Natural killer cell (primary cell): Measurements from ENCODE around the gene TCF25. TPM values are rescaled to one million over a fixed set of nuclear protein-coding genes. Genes with fewer than 3 reads are reported as not detected.

ENCODE experiments used
- ATAC-seq, 3 donors: fragments of 150-1000 bp in 2 of 3; fragments of 200-7000 bp in 1 of 3; cut with Tn5 transposase; 1 replicate in 1 of 3; 2 replicates in 2 of 3; pipeline ENCODE4 v1.10.0; 2021; ENCODE audit warnings: mild to moderate bottlenecking in 2 of 3, moderate library complexity in 2 of 3
- DNase-seq, 2 donors: peaks; one replicate each; pipeline versions ENCODE4 v3.0.0 to v3.0.0-alpha.2; 2013 to 2021; ENCODE audit warnings: mixed read lengths in 1 of 2
- H3K27ac ChIP-seq: one replicate; pipeline ENCODE4 v1.5.1; 2013; ENCODE audit warnings: mild to moderate bottlenecking, low read length
- H3K27me3 ChIP-seq: one replicate; pipeline ENCODE4 v1.6.1; 2013; ENCODE audit warnings: low read length; ENCODE audit not compliant: control insufficient read depth, insufficient read depth
- H3K36me3 ChIP-seq: one replicate; pipeline ENCODE4 v1.6.1; 2013; ENCODE audit warnings: low read length; ENCODE audit not compliant: control insufficient read depth, insufficient read depth
- H3K4me1 ChIP-seq: one replicate; pipeline ENCODE4 v1.6.1; 2013; ENCODE audit warnings: low read length; ENCODE audit not compliant: control insufficient read depth, insufficient read depth
- H3K4me3 ChIP-seq: one replicate; pipeline ENCODE4 v1.5.1; 2013; ENCODE audit warnings: low read length
- H3K9me3 ChIP-seq: one replicate; pipeline ENCODE4 v1.6.1; 2013; ENCODE audit warnings: low read length; ENCODE audit not compliant: control insufficient read depth, insufficient read depth
- H3K27ac Mint-ChIP-seq, 2 donors: one replicate each; pipeline ENCODE4 v1.8.0; 2022; ENCODE audit warnings: mild to moderate bottlenecking in 2 of 2, mixed read lengths in 2 of 2, moderate library complexity in 1 of 2
- H3K27me3 Mint-ChIP-seq, 2 donors: one replicate each; pipeline ENCODE4 v1.8.0; 2022; ENCODE audit warnings: low read depth in 2 of 2, mixed read lengths in 2 of 2
- H3K36me3 Mint-ChIP-seq: one replicate; pipeline ENCODE4 v1.8.0; 2022; ENCODE audit warnings: mixed read lengths
- H3K4me1 Mint-ChIP-seq, 2 donors: one replicate each; pipeline ENCODE4 v1.8.0; 2022; ENCODE audit warnings: mixed read lengths in 2 of 2
- H3K4me3 Mint-ChIP-seq: one replicate; pipeline ENCODE4 v1.8.0; 2022; ENCODE audit warnings: mild to moderate bottlenecking, moderate library complexity, mixed read lengths
- H3K9me3 Mint-ChIP-seq, 2 donors: one replicate each; pipeline ENCODE4 v1.8.0; 2022; ENCODE audit warnings: mixed read lengths in 2 of 2
- WGBS: methylation state at CpG from one replicate; pipeline ENCODE4 v1.1.7; 2013; ENCODE audit warnings: missing lambda C conversion rate; ENCODE audit not compliant: insufficient coverage; 5-methylcytosine and 5-hydroxymethylcytosine counted together
- intact Hi-C: fragments of 100-400 bp; cut with micrococcal nuclease; formaldehyde crosslinking; loops from one replicate; pipeline ENCODE4 v1.14.2; 2022
- total RNA-seq, 4 donors: library from RNA; stranded (reverse); fragments of 120-200 nt in 1 of 4; gene quantifications; one replicate each; pipeline versions ENCODE4 v1.2.3 to v1.2.4, GENCODE V29; 2013 to 2022
- TF ChIP-seq, protein P1 (sequence below): fragments of 200-600 bp; IDR thresholded peaks from one replicate; pipeline ENCODE4 v1.8.0; 2022; ENCODE audit warnings: antibody characterized with exemption

The TCF25 gene
- total RNA-seq, 3 donors from 2014 or later (not counting 1 experiment from before 2014, with no cell fraction given), result 509 to 682 (median 567) TPM

GRCh38 chr16:89952049-89952448, 78.7 kb downstream of the TCF25 start:
- H3K27me3 Mint-ChIP-seq, result peaks cover 0 to 3% of the 10 kb centered on the region in 2 donors
- H3K36me3 ChIP-seq, result peaks cover 3% of the 10 kb centered on the region
- TF ChIP-seq, protein P1, sequence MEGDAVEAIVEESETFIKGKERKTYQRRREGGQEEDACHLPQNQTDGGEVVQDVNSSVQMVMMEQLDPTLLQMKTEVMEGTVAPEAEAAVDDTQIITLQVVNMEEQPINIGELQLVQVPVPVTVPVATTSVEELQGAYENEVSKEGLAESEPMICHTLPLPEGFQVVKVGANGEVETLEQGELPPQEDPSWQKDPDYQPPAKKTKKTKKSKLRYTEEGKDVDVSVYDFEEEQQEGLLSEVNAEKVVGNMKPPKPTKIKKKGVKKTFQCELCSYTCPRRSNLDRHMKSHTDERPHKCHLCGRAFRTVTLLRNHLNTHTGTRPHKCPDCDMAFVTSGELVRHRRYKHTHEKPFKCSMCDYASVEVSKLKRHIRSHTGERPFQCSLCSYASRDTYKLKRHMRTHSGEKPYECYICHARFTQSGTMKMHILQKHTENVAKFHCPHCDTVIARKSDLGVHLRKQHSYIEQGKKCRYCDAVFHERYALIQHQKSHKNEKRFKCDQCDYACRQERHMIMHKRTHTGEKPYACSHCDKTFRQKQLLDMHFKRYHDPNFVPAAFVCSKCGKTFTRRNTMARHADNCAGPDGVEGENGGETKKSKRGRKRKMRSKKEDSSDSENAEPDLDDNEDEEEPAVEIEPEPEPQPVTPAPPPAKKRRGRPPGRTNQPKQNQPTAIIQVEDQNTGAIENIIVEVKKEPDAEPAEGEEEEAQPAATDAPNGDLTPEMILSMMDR, result no peak
- no peaks in the 10 kb centered on the region for H3K36me3 Mint-ChIP-seq
- no peak overlapping the region for H3K27ac ChIP-seq
- no peaks in the 10 kb centered on the region for H3K9me3 ChIP-seq
- H3K4me3 ChIP-seq, result no peak overlapping the region
- H3K4me1 Mint-ChIP-seq, result peaks cover 15 to 17% of the 10 kb centered on the region in 2 donors
- intact Hi-C loops, result no loop called here
- ATAC-seq (no peak), DNase-seq (no peak)
- H3K4me1 ChIP-seq, result peaks cover 48% of the 10 kb centered on the region
- WGBS, result 94% methylated on average over 12 of the region's 12 CpGs
- no peak overlapping the region for H3K27ac Mint-ChIP-seq
- peaks cover 3% of the 10 kb centered on the region for H3K27me3 ChIP-seq
- no peaks in the 10 kb centered on the region for H3K9me3 Mint-ChIP-seq
- no peak overlapping the region for H3K4me3 Mint-ChIP-seq

DNA sequence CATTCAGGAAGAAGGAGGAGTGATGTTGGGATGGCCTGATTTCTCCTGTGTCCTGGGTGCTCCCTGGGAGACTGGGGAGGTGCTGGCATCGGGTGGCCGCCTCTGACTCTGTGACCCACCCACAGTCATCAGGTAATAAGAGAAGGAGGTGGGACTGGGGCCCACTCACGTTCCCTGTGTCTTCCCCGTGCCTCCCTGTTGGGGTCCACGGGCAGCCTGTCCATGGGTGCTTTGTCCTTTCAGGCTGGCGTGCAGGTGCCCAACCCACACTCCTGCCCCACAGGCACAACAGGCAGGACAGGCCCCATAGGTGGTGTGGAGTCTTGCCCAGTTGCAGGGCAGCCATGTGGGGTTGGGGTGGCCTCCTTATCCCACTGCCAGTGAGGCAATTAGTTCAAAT, 79.2 kb downstream of the TCF25 start:
- H3K27me3 ChIP-seq, result peaks cover 3% of the 10 kb centered on the region
- Mint-ChIP-seq H3K9me3 (no peaks in the 10 kb centered on the region), H3K27ac (no peak overlapping the region), H3K27me3 (peaks cover 0 to under 1% of the 10 kb centered on the region in 2 donors), H3K4me3 (no peak overlapping the region), H3K4me1 (peaks cover 14 to 16% of the 10 kb centered on the region in 2 donors), H3K36me3 (no peaks in the 10 kb centered on the region)
- TF ChIP-seq, protein P1, result no peak
- no peaks in the 10 kb centered on the region for H3K9me3 ChIP-seq
- H3K4me3 ChIP-seq, result no peak overlapping the region
- H3K4me1 ChIP-seq, result peaks cover 50% of the 10 kb centered on the region
- intact Hi-C loops, result no loop called here
- no peak overlapping the region for H3K27ac ChIP-seq
- DNase-seq, result no peak
- WGBS, result 94% methylated on average over 6 of the region's 6 CpGs
- peaks cover 3% of the 10 kb centered on the region for H3K36me3 ChIP-seq
- ATAC-seq, result no peak

- Histone ChIP-seq H3K27me3 (no peaks in the 10 kb centered on the region), H3K27ac (no peak overlapping the region), H3K4me3 (no peak overlapping the region), H3K9me3 (no peaks in the 10 kb centered on the region), H3K4me1 (peaks cover 42% of the 10 kb centered on the region), H3K36me3 (peaks cover 10% of the 10 kb centered on the region)
- no peak overlapping the region for H3K4me3 Mint-ChIP-seq
- no peaks in the 10 kb centered on the region for H3K9me3 Mint-ChIP-seq
- WGBS, result 50% methylated on average over 9 of the region's 11 CpGs
- peaks cover 5 to 9% of the 10 kb centered on the region in 2 donors for H3K4me1 Mint-ChIP-seq
- peaks cover under 1% of the 10 kb centered on the region for H3K36me3 Mint-ChIP-seq
- DNase-seq (no peak), ATAC-seq (no peak)
- TF ChIP-seq, protein P1, result no peak
- H3K27me3 Mint-ChIP-seq, result no peaks in the 10 kb centered on the region
- H3K27ac Mint-ChIP-seq, result no peak overlapping the region
- intact Hi-C loops, result no loop called here
These were observed 80.4 kb downstream of the TCF25 start for GRCh38 chr16:89953671-89954406.

DNA sequence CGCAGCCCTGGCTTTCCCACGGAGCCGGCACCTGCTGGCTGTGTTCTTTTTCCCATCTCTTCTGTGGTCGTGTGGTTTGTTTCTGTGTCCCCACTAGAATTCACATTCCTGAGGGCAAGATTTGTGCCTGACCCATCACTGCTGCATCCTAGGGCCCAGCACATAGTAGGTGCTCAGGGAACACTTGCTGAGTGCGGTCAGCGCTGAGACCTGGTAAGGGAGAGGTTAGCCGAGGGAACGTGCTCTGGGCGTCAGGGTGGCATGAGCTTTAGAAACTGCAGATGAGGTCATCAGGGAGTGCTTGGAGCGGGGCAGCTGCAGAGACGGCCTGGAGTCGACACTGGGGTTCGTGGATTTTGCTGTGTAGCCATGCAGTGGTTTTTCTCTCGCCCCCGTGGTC, 81.1 kb downstream of the TCF25 start:
- no peaks in the 10 kb centered on the region for H3K27me3 ChIP-seq
- H3K4me1 ChIP-seq, result peaks cover 38% of the 10 kb centered on the region
- 90% methylated on average over 15 of the region's 15 CpGs for WGBS
- TF ChIP-seq, protein P1, result no peak
- H3K27ac ChIP-seq, result no peak overlapping the region
- H3K4me1 Mint-ChIP-seq, result peaks cover 4 to 8% of the 10 kb centered on the region in 2 donors
- DNase-seq, result no peak
- H3K36me3 ChIP-seq, result peaks cover 12% of the 10 kb centered on the region
- peaks cover 7% of the 10 kb centered on the region for H3K36me3 Mint-ChIP-seq
- H3K9me3 Mint-ChIP-seq, result no peaks in the 10 kb centered on the region
- no peak overlapping the region for H3K4me3 ChIP-seq
- intact Hi-C loops, result no loop called here
- no peak for ATAC-seq
- no peaks in the 10 kb centered on the region for H3K9me3 ChIP-seq
- H3K27me3 Mint-ChIP-seq, result no peaks in the 10 kb centered on the region
- no peak overlapping the region for H3K27ac Mint-ChIP-seq
- H3K4me3 Mint-ChIP-seq, result no peak overlapping the region
